Suprapubic skin (tissue), 4 donors: Measurements from ENCODE around the gene NOMO2. TPM values are rescaled to one million over a fixed set of nuclear protein-coding genes. Genes with fewer than 3 reads are reported as not detected.
"Not testable (repeated sequence)": the region's sequence is repeated elsewhere in the genome, so short reads cannot be mapped to it uniquely, and the experiment has no call there.

ENCODE experiments used
- DNase-seq, 2 donors: peaks; one replicate each; pipeline ENCODE4 v3.0.0-alpha.2; 2019; ENCODE audit warnings: low spot score in 2 of 2
- H3K27ac ChIP-seq: fragments of 200-600 bp; sonication (generic); one replicate; pipeline ENCODE4 v1.5.1; 2019
- H3K27me3 ChIP-seq: fragments of 200-600 bp; sonication (generic); one replicate; pipeline ENCODE4 v1.5.1; 2019
- H3K36me3 ChIP-seq: fragments of 200-600 bp; sonication (generic); one replicate; pipeline ENCODE4 v1.5.1; 2019
- H3K4me1 ChIP-seq: fragments of 200-600 bp; sonication (generic); one replicate; pipeline ENCODE4 v1.5.1; 2019
- H3K4me3 ChIP-seq: fragments of 200-600 bp; sonication (generic); one replicate; pipeline ENCODE4 v1.5.1; 2019; ENCODE audit warnings: mild to moderate bottlenecking
- H3K9me3 ChIP-seq: fragments of 200-600 bp; sonication (generic); one replicate; pipeline ENCODE4 v1.5.1; 2019
- WGBS: methylation state at CpG from one replicate; pipeline ENCODE4 v1.1.5; 2018; 5-methylcytosine and 5-hydroxymethylcytosine counted together
- total RNA-seq, 4 donors: library from RNA; depleted of rRNA; stranded (reverse); fragments of >200 nt; gene quantifications; one replicate each; pipeline ENCODE4 v1.1.0, GENCODE V29; 2016

NOMO2 gene
- total RNA-seq, 4 donors from 2014 or later, result 48.3 to 66.5 (median 58.8) TPM

DNA sequence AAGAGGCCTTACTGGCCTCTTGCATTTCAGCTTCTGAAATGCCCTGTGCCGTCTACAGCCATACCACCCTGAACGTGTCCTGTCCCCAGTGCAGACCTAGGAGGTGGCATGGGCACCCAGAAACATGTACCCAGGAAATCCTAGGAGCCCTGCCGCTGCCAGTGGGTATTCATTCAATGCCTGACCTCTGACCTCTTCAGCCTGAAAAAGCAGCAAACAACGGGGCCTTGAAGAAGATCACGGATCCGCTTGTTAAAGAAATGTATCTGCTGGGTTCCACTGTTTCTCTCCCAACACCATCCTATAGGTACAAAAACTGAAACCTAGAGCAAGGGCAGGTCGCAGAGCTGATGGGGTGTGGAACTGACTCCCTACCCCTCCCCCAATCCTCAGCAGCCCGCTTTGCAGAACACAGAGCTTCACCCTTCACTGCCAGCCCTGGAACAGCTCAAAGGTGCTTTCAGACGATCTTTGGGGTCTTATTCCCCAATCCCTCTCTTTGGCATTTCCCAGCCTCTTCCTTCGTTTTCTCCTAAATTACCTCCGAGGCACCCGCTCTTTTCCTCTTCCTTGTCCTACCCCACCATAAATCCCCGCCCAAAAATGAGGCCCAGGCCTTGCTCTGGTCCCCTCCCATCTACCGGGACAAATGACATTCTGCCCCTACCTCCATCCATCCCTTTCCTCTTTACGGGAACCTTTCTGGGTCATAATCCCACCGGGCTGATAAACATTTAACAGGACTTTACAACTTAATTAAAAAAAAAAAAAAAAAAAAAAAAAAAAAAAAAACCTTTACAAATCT lies 1.3 kb downstream of the NOMO2 start:
- 32% methylated on average over 13 of the region's 16 CpGs for WGBS
- not testable (repeated sequence) for H3K27me3 ChIP-seq, H3K4me1 ChIP-seq, H3K36me3 ChIP-seq, H3K27ac ChIP-seq, DNase-seq, H3K9me3 ChIP-seq
- H3K4me3 ChIP-seq, result peak overlapping the region; percentile 59

DNA sequence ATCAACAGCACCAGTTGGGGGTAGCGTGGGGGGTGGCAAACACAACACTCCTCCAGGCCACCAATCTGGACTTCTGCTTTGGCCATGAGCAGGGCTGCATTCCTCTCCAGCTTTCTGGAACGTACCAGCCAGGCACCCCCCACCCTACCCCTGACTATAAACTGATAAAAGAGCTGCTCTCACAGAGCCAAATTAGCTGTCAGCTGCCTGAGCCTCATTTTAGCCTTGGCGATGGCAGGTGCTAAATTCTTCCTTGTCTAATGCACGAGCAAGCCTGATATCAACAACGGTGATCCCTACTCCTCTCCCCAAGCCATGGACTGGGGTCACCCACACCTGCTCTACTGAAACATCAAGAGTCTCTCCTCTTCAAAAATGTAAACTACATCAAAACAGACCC lies 8.2 kb downstream of the NOMO2 start:
- not testable (repeated sequence) for DNase-seq, H3K9me3 ChIP-seq, H3K4me1 ChIP-seq, H3K4me3 ChIP-seq, H3K27ac ChIP-seq, H3K27me3 ChIP-seq, H3K36me3 ChIP-seq
- no CpG with 5 or more reads among the region's 5 CpGs for WGBS

GRCh38 chr16:18547382-18547781 lies 14.5 kb downstream of the NOMO2 start:
- not testable (repeated sequence) for H3K4me3 ChIP-seq, H3K4me1 ChIP-seq, H3K36me3 ChIP-seq, DNase-seq, H3K27ac ChIP-seq, H3K9me3 ChIP-seq, H3K27me3 ChIP-seq
- WGBS, result 67% methylated on average over 3 of the region's 6 CpGs

GRCh38 chr16:18546853-18547252 lies 15.0 kb downstream of the NOMO2 start:
- not testable (repeated sequence) for H3K4me1 ChIP-seq, H3K27me3 ChIP-seq, H3K9me3 ChIP-seq, H3K4me3 ChIP-seq, H3K36me3 ChIP-seq, DNase-seq, H3K27ac ChIP-seq
- no CpG with 5 or more reads among the region's 5 CpGs for WGBS

- 63% methylated on average over 3 of the region's 6 CpGs for WGBS
- not testable (repeated sequence) for DNase-seq, H3K36me3 ChIP-seq
These were observed 17.4 kb downstream of the NOMO2 start for GRCh38 chr16:18544232-18545081.

GRCh38 chr16:18541912-18542311 lies 20.0 kb downstream of the NOMO2 start:
- not testable (repeated sequence) for H3K27ac ChIP-seq, H3K4me1 ChIP-seq, DNase-seq, H3K9me3 ChIP-seq, H3K36me3 ChIP-seq, H3K27me3 ChIP-seq, H3K4me3 ChIP-seq
- no CpG with 5 or more reads among the region's 5 CpGs for WGBS

More at GRCh38 chr16:18544232-18545081, 17.4 kb downstream of the NOMO2 start:
- not testable (repeated sequence) for H3K4me1 ChIP-seq, H3K4me3 ChIP-seq, H3K27ac ChIP-seq, H3K27me3 ChIP-seq, H3K9me3 ChIP-seq

- not testable (repeated sequence) for H3K36me3 ChIP-seq, H3K27me3 ChIP-seq, H3K4me1 ChIP-seq, H3K27ac ChIP-seq, H3K4me3 ChIP-seq, H3K9me3 ChIP-seq, DNase-seq
- 62% methylated on average over 3 of the region's 3 CpGs for WGBS
These were observed 24.9 kb downstream of the NOMO2 start for GRCh38 chr16:18537004-18537403.

- 85% methylated on average over 7 of the region's 15 CpGs for WGBS
- not testable (repeated sequence) for H3K27ac ChIP-seq, DNase-seq, H3K4me1 ChIP-seq, H3K9me3 ChIP-seq, H3K27me3 ChIP-seq, H3K4me3 ChIP-seq
- peaks cover 11% of the 10 kb centered on the region for H3K36me3 ChIP-seq
These were observed 26.3 kb downstream of the NOMO2 start for GRCh38 chr16:18535519-18536168.

DNA sequence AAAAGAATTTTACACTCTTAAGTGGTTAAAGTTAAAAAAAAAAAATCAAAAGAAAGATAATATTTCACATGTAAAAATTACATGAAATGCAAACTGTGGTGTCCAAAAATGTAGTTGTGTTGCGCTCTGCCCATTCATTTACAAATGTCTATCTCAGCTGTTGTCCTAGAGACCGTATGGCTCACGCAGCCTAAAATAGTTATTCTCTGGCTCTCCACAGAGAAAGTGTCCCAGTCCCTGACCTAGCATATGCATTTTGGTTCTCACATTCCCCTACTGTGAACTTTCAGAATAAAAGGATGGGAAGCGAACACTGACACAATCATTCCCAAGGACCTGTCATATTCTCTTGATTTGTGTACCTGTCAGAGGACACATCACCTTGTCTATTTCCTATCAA lies 27.6 kb downstream of the NOMO2 start:
- H3K9me3 ChIP-seq, H3K27ac ChIP-seq, H3K4me1 ChIP-seq, DNase-seq, H3K4me3 ChIP-seq, H3K27me3 ChIP-seq: not testable (repeated sequence)
- H3K36me3 ChIP-seq, result peaks cover 11% of the 10 kb centered on the region
- no CpG with 5 or more reads among the region's 4 CpGs for WGBS

GRCh38 chr16:18531323-18531722 lies 30.6 kb downstream of the NOMO2 start:
- not testable (repeated sequence) for H3K27ac ChIP-seq, H3K27me3 ChIP-seq, DNase-seq, H3K4me1 ChIP-seq, H3K9me3 ChIP-seq, H3K4me3 ChIP-seq
- peaks cover 22% of the 10 kb centered on the region for H3K36me3 ChIP-seq
- 100% methylated on average over 2 of the region's 10 CpGs for WGBS

GRCh38 chr16:18530329-18530728 lies 31.6 kb downstream of the NOMO2 start:
- no CpG with 5 or more reads among the region's 3 CpGs for WGBS
- not testable (repeated sequence) for DNase-seq, H3K4me1 ChIP-seq, H3K4me3 ChIP-seq, H3K27me3 ChIP-seq, H3K27ac ChIP-seq, H3K9me3 ChIP-seq
- peaks cover 16% of the 10 kb centered on the region for H3K36me3 ChIP-seq

- peaks cover 14% of the 10 kb centered on the region for H3K36me3 ChIP-seq
- not testable (repeated sequence) for H3K27ac ChIP-seq, DNase-seq, H3K27me3 ChIP-seq, H3K9me3 ChIP-seq, H3K4me1 ChIP-seq, H3K4me3 ChIP-seq
- WGBS, result 96% methylated on average over 2 of the region's 4 CpGs
These were observed 35.4 kb downstream of the NOMO2 start for GRCh38 chr16:18526547-18526946.

DNA sequence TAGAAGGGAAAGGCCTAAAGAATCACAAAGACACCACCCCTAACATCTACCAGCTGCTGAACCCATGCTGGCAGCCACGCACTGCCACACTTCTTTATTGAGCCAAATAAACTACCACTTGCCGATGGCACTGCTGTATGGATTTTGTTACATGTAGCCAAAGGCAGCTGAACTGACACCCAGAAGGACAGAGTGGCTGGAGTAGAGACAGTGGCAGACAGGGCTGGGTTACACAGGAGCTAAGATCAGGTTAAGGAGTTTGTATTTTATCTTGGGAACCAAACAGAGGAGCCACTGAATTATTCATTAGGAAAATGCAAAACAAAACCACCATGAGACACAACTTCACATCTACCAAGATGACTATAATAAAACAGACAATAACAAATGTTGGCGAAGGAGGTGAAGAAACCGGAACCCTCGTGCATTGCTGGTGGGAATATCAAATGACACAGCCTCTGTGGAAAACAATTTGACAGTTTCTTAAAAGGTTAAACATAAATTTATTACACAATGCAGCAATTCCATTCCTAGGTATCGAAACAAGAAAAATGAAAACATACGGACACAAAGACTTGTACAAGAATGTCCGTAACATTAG lies 35.9 kb downstream of the NOMO2 start:
- not testable (repeated sequence) for H3K4me3 ChIP-seq, H3K9me3 ChIP-seq, H3K27me3 ChIP-seq, H3K27ac ChIP-seq, H3K4me1 ChIP-seq, DNase-seq
- 93% methylated on average over 4 of the region's 8 CpGs for WGBS
- H3K36me3 ChIP-seq, result peaks cover 11% of the 10 kb centered on the region
